ENCODE measurements around the gene NGFR.

DNA sequence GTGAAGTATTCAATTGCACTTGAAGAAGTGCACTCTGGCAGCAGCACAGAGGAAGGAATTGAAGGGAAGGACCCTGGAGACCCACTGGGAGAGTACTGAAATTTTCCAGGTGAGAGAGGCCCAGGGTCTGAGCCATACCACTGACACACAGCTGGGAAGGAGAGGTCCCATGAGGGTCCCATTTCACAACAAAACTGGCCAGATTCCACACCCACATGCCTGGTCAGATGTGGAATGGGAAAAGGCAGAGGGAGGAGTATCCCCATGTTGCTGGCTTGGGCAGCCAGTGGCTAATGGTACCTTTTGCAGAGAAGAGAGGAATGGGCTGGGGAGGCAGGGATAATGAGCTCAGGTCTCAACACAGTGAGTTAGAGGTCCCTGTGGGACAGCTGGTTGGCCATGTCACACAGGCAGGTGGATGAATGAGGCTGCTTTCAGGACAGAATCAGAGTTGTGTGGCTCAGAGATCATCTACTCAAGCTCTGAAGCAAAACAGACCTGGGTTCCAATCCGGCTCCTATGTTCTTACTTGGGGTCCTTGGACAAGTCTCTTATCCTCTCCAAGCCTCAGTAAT is 26.2 kb upstream of the NGFR start:
- TF ChIP-seq, protein P1, sequence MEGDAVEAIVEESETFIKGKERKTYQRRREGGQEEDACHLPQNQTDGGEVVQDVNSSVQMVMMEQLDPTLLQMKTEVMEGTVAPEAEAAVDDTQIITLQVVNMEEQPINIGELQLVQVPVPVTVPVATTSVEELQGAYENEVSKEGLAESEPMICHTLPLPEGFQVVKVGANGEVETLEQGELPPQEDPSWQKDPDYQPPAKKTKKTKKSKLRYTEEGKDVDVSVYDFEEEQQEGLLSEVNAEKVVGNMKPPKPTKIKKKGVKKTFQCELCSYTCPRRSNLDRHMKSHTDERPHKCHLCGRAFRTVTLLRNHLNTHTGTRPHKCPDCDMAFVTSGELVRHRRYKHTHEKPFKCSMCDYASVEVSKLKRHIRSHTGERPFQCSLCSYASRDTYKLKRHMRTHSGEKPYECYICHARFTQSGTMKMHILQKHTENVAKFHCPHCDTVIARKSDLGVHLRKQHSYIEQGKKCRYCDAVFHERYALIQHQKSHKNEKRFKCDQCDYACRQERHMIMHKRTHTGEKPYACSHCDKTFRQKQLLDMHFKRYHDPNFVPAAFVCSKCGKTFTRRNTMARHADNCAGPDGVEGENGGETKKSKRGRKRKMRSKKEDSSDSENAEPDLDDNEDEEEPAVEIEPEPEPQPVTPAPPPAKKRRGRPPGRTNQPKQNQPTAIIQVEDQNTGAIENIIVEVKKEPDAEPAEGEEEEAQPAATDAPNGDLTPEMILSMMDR (IDR thresholded peaks at IDR 0.05; ENCODE audit: insufficient read depth, low read length, poor library complexity, severe bottlenecking), result no peak
- no peak for TF ChIP-seq EZH2phosphoT487 (conservative IDR thresholded peaks at IDR 0.05; ENCODE audit: low read length)
